Measurements from ENCODE around the gene ATF5.

Gene ATF5

GRCh38 chr19:49894879-49895565 lies 34.0 kb upstream of the ATF5 start:
- DNase-seq = no peak

- no peak for DNase-seq
These were observed 33.3 kb upstream of the ATF5 start for GRCh38 chr19:49895566-49896297.

GRCh38 chr19:49896863-49897621 lies 32.0 kb upstream of the ATF5 start, which contains the start of gene IL4I1:
Gene IL4I1, minus strand, starts transcription at chr19:49896887. Its CDS starts 727 bp downstream, at chr19:49896160.
- no peak for DNase-seq

- no peak for DNase-seq
These were observed 24.9 kb upstream of the ATF5 start for GRCh38 chr19:49904136-49904535.

- no peak for DNase-seq
These were observed 22.0 kb upstream of the ATF5 start for GRCh38 chr19:49906879-49907564.

GRCh38 chr19:49907745-49908446 lies 21.1 kb upstream of the ATF5 start:
- no peak for DNase-seq

GRCh38 chr19:49908480-49909420 lies 20.3 kb upstream of the ATF5 start:
- no peak for DNase-seq

GRCh38 chr19:49910179-49910578 lies 18.8 kb upstream of the ATF5 start:
- DNase-seq = no peak

GRCh38 chr19:49911381-49912145 lies 17.4 kb upstream of the ATF5 start:
- no peak for DNase-seq

GRCh38 chr19:49912965-49913685 lies 15.9 kb upstream of the ATF5 start:
- no peak for DNase-seq

- DNase-seq = no peak
These were observed 15.3 kb upstream of the ATF5 start for GRCh38 chr19:49913720-49914119.

GRCh38 chr19:49915271-49915670 lies 13.7 kb upstream of the ATF5 start:
- no peak for DNase-seq

GRCh38 chr19:49916839-49917733 lies 11.9 kb upstream of the ATF5 start:
- no peak for DNase-seq

GRCh38 chr19:49918089-49918488 lies 10.9 kb upstream of the ATF5 start:
- no peak for DNase-seq

- DNase-seq = peak in 2 of 3 experiments; percentile 63 to 87
These were observed 8.2 kb upstream of the ATF5 start for GRCh38 chr19:49920624-49921363.

- DNase-seq = no peak
These were observed 6.9 kb upstream of the ATF5 start for GRCh38 chr19:49921871-49922795.
